ENCODE results near the gene CNIH2.

DNA sequence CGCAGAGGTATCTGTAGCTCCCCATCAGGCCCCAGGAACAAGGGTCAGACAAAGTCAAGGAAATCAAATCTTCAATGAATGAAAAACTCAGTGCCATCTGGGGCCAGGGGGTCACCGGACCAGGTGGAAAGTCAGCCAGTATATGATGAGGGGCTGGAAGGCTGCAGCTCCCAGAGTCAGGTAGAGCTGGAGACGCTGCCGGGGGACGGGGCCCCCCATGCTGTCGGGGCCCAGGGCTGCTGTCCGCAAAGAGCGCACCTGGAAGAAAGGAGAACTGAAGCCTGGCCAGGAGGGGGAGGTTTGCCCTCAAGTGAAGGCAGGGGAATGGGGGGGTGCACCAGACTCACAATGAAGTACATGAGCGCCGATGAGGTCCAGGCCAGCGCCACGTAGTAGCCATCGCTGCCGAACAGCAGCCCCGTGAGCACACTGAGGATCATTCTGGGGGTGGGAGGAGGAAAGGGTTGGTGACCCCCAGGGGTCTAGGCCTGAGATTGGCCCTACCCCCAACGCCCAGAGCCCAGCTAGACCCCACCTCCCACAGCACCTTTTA lies 6.6 kb downstream of the CNIH2 start:
- TF ChIP-seq EZH2 (IDR thresholded peaks at IDR 0.05; ENCODE audit: insufficient read depth, low read length) = no peak
- TF ChIP-seq, protein P1, sequence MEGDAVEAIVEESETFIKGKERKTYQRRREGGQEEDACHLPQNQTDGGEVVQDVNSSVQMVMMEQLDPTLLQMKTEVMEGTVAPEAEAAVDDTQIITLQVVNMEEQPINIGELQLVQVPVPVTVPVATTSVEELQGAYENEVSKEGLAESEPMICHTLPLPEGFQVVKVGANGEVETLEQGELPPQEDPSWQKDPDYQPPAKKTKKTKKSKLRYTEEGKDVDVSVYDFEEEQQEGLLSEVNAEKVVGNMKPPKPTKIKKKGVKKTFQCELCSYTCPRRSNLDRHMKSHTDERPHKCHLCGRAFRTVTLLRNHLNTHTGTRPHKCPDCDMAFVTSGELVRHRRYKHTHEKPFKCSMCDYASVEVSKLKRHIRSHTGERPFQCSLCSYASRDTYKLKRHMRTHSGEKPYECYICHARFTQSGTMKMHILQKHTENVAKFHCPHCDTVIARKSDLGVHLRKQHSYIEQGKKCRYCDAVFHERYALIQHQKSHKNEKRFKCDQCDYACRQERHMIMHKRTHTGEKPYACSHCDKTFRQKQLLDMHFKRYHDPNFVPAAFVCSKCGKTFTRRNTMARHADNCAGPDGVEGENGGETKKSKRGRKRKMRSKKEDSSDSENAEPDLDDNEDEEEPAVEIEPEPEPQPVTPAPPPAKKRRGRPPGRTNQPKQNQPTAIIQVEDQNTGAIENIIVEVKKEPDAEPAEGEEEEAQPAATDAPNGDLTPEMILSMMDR (IDR thresholded peaks at IDR 0.05; ENCODE audit: insufficient read depth, low read depth, low read length) = no peak
